HepG2 (cell line): Measurements from ENCODE around the gene UQCRC1. TPM values are rescaled to one million over a fixed set of nuclear protein-coding genes. Genes with fewer than 3 reads are reported as not detected.
A peak's percentile ranks its signal among the peaks of the same experiment; 100 is the strongest.

ENCODE experiments used
- BCLAF1 ChIP-seq: fragments of 450-650 bp; IDR thresholded peaks from 2 replicates; pipeline ENCODE4 v1.6.1; 2017; ENCODE audit warnings: mild to moderate bottlenecking
- CSRNP1 ChIP-seq: sonication (generic); formaldehyde crosslinking; IDR thresholded peaks from 2 replicates; pipeline ENCODE4 v1.8.1; 2023; ENCODE audit warnings: mild to moderate bottlenecking, missing genetic modification reagents
- ESRRA ChIP-seq: sonication (generic); formaldehyde crosslinking; IDR thresholded peaks from 2 replicates; pipeline ENCODE4 v1.5.1; 2020; ENCODE audit warnings: mild to moderate bottlenecking, low read depth, missing genetic modification reagents
- ETV6 ChIP-seq: sonication (generic); formaldehyde crosslinking; conservative IDR thresholded peaks from 2 replicates; pipeline ENCODE4 v1.4.0; 2020; ENCODE audit warnings: missing genetic modification reagents
- HHEX ChIP-seq: IDR thresholded peaks from 2 replicates; pipeline ENCODE4 v1.6.1; 2016; ENCODE audit warnings: control low read depth
- HMGXB4 ChIP-seq, 2 experiments: sonication (generic) in 1 of 2; formaldehyde crosslinking in 1 of 2; IDR thresholded peaks; 2 replicates each; pipeline versions ENCODE4 v1.4.0 to v1.6.1; 2018 to 2020; ENCODE audit warnings: missing genetic modification reagents in 2 of 2, borderline replicate concordance in 1 of 2, low read depth in 1 of 2, mild to moderate bottlenecking in 1 of 2, missing biosample characterization in 1 of 2
- HNRNPH1 ChIP-seq: fragments of 200-400 bp; formaldehyde crosslinking; optimal IDR thresholded peaks from 2 replicates; pipeline ENCODE3; 2017; ENCODE audit warnings: mild to moderate bottlenecking, low read depth, low read length
- MYC ChIP-seq: sonication (generic); formaldehyde crosslinking; IDR thresholded peaks from 2 replicates; pipeline ENCODE4 v1.9.0; 2021; ENCODE audit warnings: missing genetic modification reagents, borderline replicate concordance
- NFYB ChIP-seq: sonication (generic); formaldehyde crosslinking; IDR thresholded peaks from 2 replicates; pipeline ENCODE4 v1.4.0; 2020; ENCODE audit warnings: missing genetic modification reagents
- PHB2 ChIP-seq: fragments of 450-650 bp; IDR thresholded peaks from 2 replicates; pipeline ENCODE4 v1.6.1; 2018; ENCODE audit not compliant: partially characterized antibody
- SMAD3 ChIP-seq: sonication (generic); formaldehyde crosslinking; IDR thresholded peaks from 2 replicates; pipeline ENCODE4 v1.4.0; 2020; ENCODE audit warnings: missing genetic modification reagents
- TIGD3 ChIP-seq: sonication (generic); formaldehyde crosslinking; IDR thresholded peaks from 2 replicates; pipeline ENCODE4 v1.5.1; 2020; ENCODE audit warnings: mild to moderate bottlenecking, missing genetic modification reagents, borderline replicate concordance
- UBTF ChIP-seq: sonication (generic); formaldehyde crosslinking; IDR thresholded peaks from 2 replicates; pipeline ENCODE4 v1.4.0; 2020; ENCODE audit warnings: mild to moderate bottlenecking, missing genetic modification reagents
- ZBTB37 ChIP-seq: sonication (generic); formaldehyde crosslinking; IDR thresholded peaks from 2 replicates; pipeline ENCODE4 v1.4.0; 2020; ENCODE audit warnings: mild to moderate bottlenecking, missing genetic modification reagents
- ZNF7 ChIP-seq: IDR thresholded peaks from 2 replicates; pipeline ENCODE4 v1.6.1; 2016; ENCODE audit warnings: missing biosample characterization, missing genetic modification reagents
- ZNF782 ChIP-seq: sonication (generic); formaldehyde crosslinking; IDR thresholded peaks from 2 replicates; pipeline ENCODE4 v1.4.0; 2020; ENCODE audit warnings: missing genetic modification reagents, mild to moderate bottlenecking, borderline replicate concordance
- ZNF879 ChIP-seq: sonication (generic); formaldehyde crosslinking; IDR thresholded peaks from 2 replicates; pipeline ENCODE4 v1.8.1; 2023; ENCODE audit warnings: missing genetic modification reagents
- polyA plus RNA-seq, 8 experiments: library from polyadenylated mRNA; depleted of rRNA in 3 of 8; stranded (reverse) in 7 of 8; unstranded in 1 of 8; fragments of >200 nt; fragmentation: Illumina TruSeq in 4 of 8; extraction: Trizol in 4 of 8; gene quantifications; 2 replicates each; pipeline versions ENCODE4 v1.2.1 to v1.2.3, GENCODE V29; 2011 to 2016; ENCODE audit warnings: low read depth in 4 of 8, missing spikeins in 1 of 8, mixed read lengths in 1 of 8; ENCODE audit not compliant: insufficient read depth in 1 of 8
- total RNA-seq, 5 experiments: library from RNA; depleted of rRNA; stranded (reverse); fragments of >200 nt; fragmentation: Illumina TruSeq; extraction: Trizol; gene quantifications; 2 replicates each; pipeline ENCODE4 v1.2.3, GENCODE V29; 2016; ENCODE audit warnings: low read depth in 1 of 5

UQCRC1 gene
- total and polyA plus RNA-seq, 2 of the 13 experiments (the other 11 are each of a cell fraction or from before 2014, with no cell fraction given): 316 to 680 TPM

GRCh38 chr3:48635222-48636021, 26.0 kb upstream of the UQCRC1 start, which contains the start of gene SLC26A6 (continued):
- TF ChIP-seq UBTF (CRISPR knock-in tag) (peak; percentile 97), ZNF782 (peak; percentile 56; the same call in 1 of the 2 replicates), SMAD3 (peak; percentile 66), ESRRA (CRISPR knock-in tag) (no peak), BCLAF1 (no peak), ZBTB37 (no peak), TIGD3 (CRISPR knock-in tag) (no peak; the same call in 1 of the 2 replicates), HHEX (CRISPR knock-in tag) (no peak), ETV6 (CRISPR knock-in tag) (no peak), NFYB (CRISPR knock-in tag) (peak; percentile 96), HMGXB4 (CRISPR knock-in tag; IDR thresholded peaks at IDR 0.05; ENCODE audit: borderline replicate concordance in 1 of 2, low read depth in 1 of 2) (peak; percentile 89 to 95), MYC (CRISPR knock-in tag) (peak; percentile 40; the same call in 1 of the 2 replicates), ZNF7 (CRISPR knock-in tag) (no peak), ZNF879 (CRISPR knock-in tag) (no peak; the same call in 1 of the 2 replicates), HNRNPH1 (no peak), PHB2 (no peak), CSRNP1 (CRISPR knock-in tag) (peak; percentile 67; the same call in 1 of the 2 replicates)
